Adrenal gland (tissue), 12 donors: ENCODE data around the gene PTPRD. TPM values are rescaled to one million over a fixed set of nuclear protein-coding genes. Genes with fewer than 3 reads are reported as not detected.

ENCODE experiments used
- DNase-seq, 7 donors: peaks; one replicate each; pipeline ENCODE4 v3.0.0-alpha.2; 2019 to 2020
- H3K27ac ChIP-seq, 5 donors: fragments of 200-600 bp; sonication (generic) in 4 of 5; 1 replicate in 3 of 5; 2 replicates in 2 of 5; pipeline versions ENCODE4 v1.5.1 to v1.8.0; 2016 to 2020; ENCODE audit warnings: mild to moderate bottlenecking in 1 of 5
- H3K27me3 ChIP-seq: fragments of 200-600 bp; 2 replicates; pipeline ENCODE4 v1.8.0; 2021
- H3K36me3 ChIP-seq, 2 donors: fragments of 200-600 bp; replicated peaks in 1 of 2; 1 replicate in 1 of 2; 2 replicates in 1 of 2; pipeline versions ENCODE4 v1.5.1 to v1.8.0; 2018 to 2022
- H3K4me1 ChIP-seq, 2 donors: fragments of 200-600 bp; replicated peaks in 1 of 2; 1 replicate in 1 of 2; 2 replicates in 1 of 2; pipeline versions ENCODE4 v1.5.1 to v1.8.0; 2018 to 2021
- H3K4me3 ChIP-seq, 4 donors: fragments of 200-600 bp; sonication (generic) in 3 of 4; one replicate each; pipeline ENCODE4 v1.5.1; 2016 to 2018
- H3K9me3 ChIP-seq, 3 donors: fragments of 200-600 bp; sonication (generic) in 1 of 3; replicated peaks in 1 of 3; 1 replicate in 2 of 3; 2 replicates in 1 of 3; pipeline versions ENCODE4 v1.5.1 to v1.8.0; 2016 to 2021
- CTCF ChIP-seq, 6 experiments: fragments of 450-650 bp in 4 of 6; fragments of 200-600 bp in 2 of 6; sonication (generic) in 1 of 6; IDR thresholded peaks; 1 replicate in 5 of 6; 2 replicates in 1 of 6; pipeline versions ENCODE4 v1.5.1 to v1.8.0; 2016 to 2021; ENCODE audit warnings: antibody characterized with exemption in 6 of 6, mild to moderate bottlenecking in 2 of 6, moderate library complexity in 1 of 6
- POLR2A ChIP-seq, 2 donors: fragments of 450-650 bp; IDR thresholded peaks; one replicate each; pipeline ENCODE4 v1.6.1; 2017; ENCODE audit warnings: antibody characterized with exemption in 2 of 2, mild to moderate bottlenecking in 2 of 2, moderate library complexity in 1 of 2
- WGBS, 4 donors: extraction: QIAGEN DNeasy Blood & Tissue Kit in 2 of 4; methylation state at CpG; one replicate each; pipeline versions ENCODE4 v1.1.5 to v1.1.7; 2013 to 2017; 5-methylcytosine and 5-hydroxymethylcytosine counted together
- intact Hi-C, 2 donors: fragments of 100-400 bp; cut with DNase I; formaldehyde crosslinking; loops; one replicate each; pipeline versions ENCODE4 v1.14.1 to v1.15.0; 2022 to 2023
- polyA plus RNA-seq, 3 donors: library from polyadenylated mRNA; stranded (reverse); fragments of 200-250 nt in 2 of 3; fragments of 350-450 nt in 1 of 3; fragmentation: Illumina TruSeq in 1 of 3; extraction: RNeasy Lipid Tissue Mini Kit (QIAGEN cat#74804) in 1 of 3; gene quantifications; one replicate each; pipeline ENCODE4 v1.2.3, GENCODE V29; 2013 to 2014
- total RNA-seq, 9 donors: library from RNA; depleted of rRNA in 4 of 9; stranded (reverse); fragments of >200 nt in 4 of 9; fragments of 120-200 nt in 1 of 9; fragmentation: NEBNext Ultra II Directional in 1 of 9; extraction: Animal tissue kit (Norgen Biotek cat#: 25700) in 1 of 9; gene quantifications; one replicate each; pipeline versions ENCODE4 v1.1.0 to v1.2.4, GENCODE V29; 2013 to 2023
- donor health status: healthy with polysubstance abuse.
- donor health status: Bipolar disorder and iron deficiency.
- donor health status: DM: yes; HTN: yes; CAD: no.
- donor health status: DM: no; HTN: no; CAD: no.
- donor health status: DM: no; HTN: no; CAD: no.
- donor health status: DM: yes; HTN: yes; CAD: no.

Gene PTPRD
- total and polyA plus RNA-seq, 12 donors: 0.61 to 71.2 (median 4.5) TPM

- TF ChIP-seq POLR2A (IDR thresholded peaks at IDR 0.05) (no peak), CTCF (IDR thresholded peaks at IDR 0.05) (no peak)
These were observed 375.2 kb downstream of the PTPRD start for GRCh38 chr9:10237584-10237983.

GRCh38 chr9:10236161-10236560 lies 376.6 kb downstream of the PTPRD start:
- H3K27me3 ChIP-seq: no peaks in the 10 kb centered on the region
- intact Hi-C loops: no loop called here
- H3K4me3 ChIP-seq: no peak overlapping the region

More at GRCh38 chr9:10237584-10237983, 375.2 kb downstream of the PTPRD start:
- intact Hi-C loops: no loop called here
- DNase-seq: no peak
- H3K4me3 ChIP-seq: no peak overlapping the region
- no peaks in the 10 kb centered on the region for H3K27me3 ChIP-seq
- H3K27ac ChIP-seq: no peak overlapping the region
- H3K9me3 ChIP-seq: no peaks in the 10 kb centered on the region
- H3K4me1 ChIP-seq: no peaks in the 10 kb centered on the region
- H3K36me3 ChIP-seq: no peaks in the 10 kb centered on the region

GRCh38 chr9:10235376-10235775 lies 377.4 kb downstream of the PTPRD start:
- Histone ChIP-seq H3K27me3 (no peaks in the 10 kb centered on the region), H3K4me1 (no peaks in the 10 kb centered on the region), H3K4me3 (no peak overlapping the region), H3K27ac (no peak overlapping the region), H3K9me3 (no peaks in the 10 kb centered on the region), H3K36me3 (no peaks in the 10 kb centered on the region)
- DNase-seq: no peak
- intact Hi-C loops: no loop called here
- TF ChIP-seq CTCF (IDR thresholded peaks at IDR 0.05) (no peak), POLR2A (IDR thresholded peaks at IDR 0.05) (no peak)
- WGBS, 4 donors: 81 to 92% (median 87%) methylated on average over 5 of the region's 5 CpGs

More at GRCh38 chr9:10236161-10236560, 376.6 kb downstream of the PTPRD start:
- H3K9me3 ChIP-seq: no peaks in the 10 kb centered on the region
- no peak overlapping the region for H3K27ac ChIP-seq
- no peaks in the 10 kb centered on the region for H3K36me3 ChIP-seq
- H3K4me1 ChIP-seq: no peaks in the 10 kb centered on the region
- TF ChIP-seq CTCF (IDR thresholded peaks at IDR 0.05) (no peak), POLR2A (IDR thresholded peaks at IDR 0.05) (no peak)
- WGBS, 4 donors: 60 to 83% (median 74%) methylated on average over 2 of the region's 2 CpGs
- DNase-seq: no peak

- no peaks in the 10 kb centered on the region for H3K27me3 ChIP-seq
- H3K9me3 ChIP-seq: no peaks in the 10 kb centered on the region
- H3K27ac ChIP-seq: no peak overlapping the region
- peak in 4 of 6 experiments; percentile 16 to 39 (median 25) for TF ChIP-seq CTCF (IDR thresholded peaks at IDR 0.05)
- no peak for TF ChIP-seq POLR2A (IDR thresholded peaks at IDR 0.05)
- WGBS, 4 donors: 17 to 31% (median 21%) methylated on average over 3 of the region's 3 CpGs
- no peaks in the 10 kb centered on the region for H3K36me3 ChIP-seq
- no peak overlapping the region for H3K4me3 ChIP-seq
- intact Hi-C loops: no loop called here
- H3K4me1 ChIP-seq: no peaks in the 10 kb centered on the region
- DNase-seq: peak in 2 of 7 donors; percentile 9 to 38
These were observed 380.4 kb downstream of the PTPRD start for GRCh38 chr9:10232352-10232930.
